DND-41 (cell line): ENCODE results near the gene FCRL6.

ENCODE experiments used
- CTCF ChIP-seq: IDR thresholded peaks from 2 replicates; pipeline ENCODE4 v1.5.1; 2012; ENCODE audit warnings: borderline replicate concordance, low read length, moderate library complexity, mild to moderate bottlenecking; ENCODE audit not compliant: poor library complexity, severe bottlenecking; ENCODE audit errors: extremely low read depth
- EZH2 ChIP-seq: IDR thresholded peaks from 3 replicates; pipeline ENCODE4 v1.6.1; 2012; ENCODE audit warnings: borderline replicate concordance, low read depth, mild to moderate bottlenecking, moderate library complexity, low read length, inconsistent platforms; ENCODE audit not compliant: severe bottlenecking

GRCh38 chr1:159835862-159836525 is 33.8 kb downstream of the FCRL6 start:
- TF ChIP-seq CTCF, result peak; percentile 27
- no peak for TF ChIP-seq EZH2
